Activated B cell treated with CpG ODN at 0.5 μM for 24 hours (primary cell): ENCODE measurements around the gene MUC4. TPM values are rescaled to one million over a fixed set of nuclear protein-coding genes. Genes with fewer than 3 reads are reported as not detected.
A peak's percentile ranks its signal among the peaks of the same experiment; 100 is the strongest.
"Not testable (repeated sequence)": the region's sequence is repeated elsewhere in the genome, so short reads cannot be mapped to it uniquely, and the experiment has no call there.

Experiments
- ATAC-seq: fragments of 200-7000 bp; cut with Tn5 transposase; one replicate; pipeline ENCODE4 v1.10.0; 2021; ENCODE audit warnings: low read depth, mild to moderate bottlenecking, moderate library complexity
- CTCF ChIA-PET: fragments of 350-600 bp; sonication (Branson Sonifier 250); formaldehyde crosslinking; loops from one replicate; lab custom pipeline; 2021; ENCODE audit warnings: antibody characterized with exemption; lab: Charles Lee
- POLR2A ChIA-PET: fragments of 350-600 bp; sonication (Branson Sonifier 250); formaldehyde crosslinking; loops from one replicate; lab custom pipeline; 2021; ENCODE audit warnings: antibody characterized with exemption; lab: Charles Lee
- DNase-seq: peaks from one replicate; pipeline ENCODE4 v3.0.0; 2022
- H3K27ac Mint-ChIP-seq: one replicate; pipeline ENCODE4 v1.8.0; 2020; ENCODE audit warnings: mixed read lengths
- H3K27me3 Mint-ChIP-seq: one replicate; pipeline ENCODE4 v1.8.0; 2021; ENCODE audit warnings: mixed read lengths
- H3K36me3 Mint-ChIP-seq: one replicate; pipeline ENCODE4 v1.8.0; 2021; ENCODE audit warnings: low read depth, mixed read lengths
- H3K4me1 Mint-ChIP-seq: one replicate; pipeline ENCODE4 v1.8.0; 2021; ENCODE audit warnings: mixed read lengths
- H3K4me3 Mint-ChIP-seq: one replicate; pipeline ENCODE4 v1.8.0; 2020; ENCODE audit warnings: mild to moderate bottlenecking, mixed read lengths
- H3K9me3 Mint-ChIP-seq: one replicate; pipeline ENCODE4 v1.8.0; 2020; ENCODE audit warnings: mixed read lengths
- CTCF ChIP-seq: fragments of 200-600 bp; IDR thresholded peaks from one replicate; pipeline ENCODE4 v1.8.0; 2022; ENCODE audit warnings: antibody characterized with exemption, mild to moderate bottlenecking
- intact Hi-C: fragments of 100-400 bp; cut with micrococcal nuclease; formaldehyde crosslinking; loops from one replicate; pipeline ENCODE4 v1.15.1; 2024
- total RNA-seq: library from RNA; stranded (reverse); gene quantifications from 2 replicates; pipeline ENCODE4 v1.2.3, GENCODE V29; 2022

Gene MUC4
- total RNA-seq, 1 donor from 2014 or later = 0.09 TPM

- no peak for TF ChIP-seq CTCF
- peaks cover 30% of the 10 kb centered on the region for H3K4me1 Mint-ChIP-seq
These were observed 22.8 kb downstream of the MUC4 start for GRCh38 chr3:195788711-195789581.

GRCh38 chr3:195785781-195786405, 25.8 kb downstream of the MUC4 start:
- POLR2A ChIA-PET, H3K27me3 Mint-ChIP-seq, intact Hi-C loops, DNase-seq, H3K9me3 Mint-ChIP-seq, H3K4me3 Mint-ChIP-seq, H3K36me3 Mint-ChIP-seq, H3K27ac Mint-ChIP-seq, ATAC-seq, CTCF ChIA-PET: not testable (repeated sequence)
- peaks cover 32% of the 10 kb centered on the region for H3K4me1 Mint-ChIP-seq

More at GRCh38 chr3:195788711-195789581, 22.8 kb downstream of the MUC4 start:
- Mint-ChIP-seq H3K9me3 (no peaks in the 10 kb centered on the region), H3K27me3 (peaks cover 22% of the 10 kb centered on the region), H3K4me3 (no peak overlapping the region), H3K36me3 (no peaks in the 10 kb centered on the region), H3K27ac (peak overlapping the region; percentile 7)
- POLR2A ChIA-PET = no interaction called here
- ATAC-seq = no peak
- no peak for DNase-seq
- CTCF ChIA-PET = no interaction called here
- intact Hi-C loops = no loop called here

GRCh38 chr3:195784031-195784430, 27.7 kb downstream of the MUC4 start:
- ATAC-seq = not testable (repeated sequence)

GRCh38 chr3:195781236-195781635, 30.5 kb downstream of the MUC4 start:
- H3K27ac Mint-ChIP-seq, ATAC-seq, intact Hi-C loops, H3K27me3 Mint-ChIP-seq, DNase-seq, H3K9me3 Mint-ChIP-seq, H3K36me3 Mint-ChIP-seq, POLR2A ChIA-PET, CTCF ChIA-PET, H3K4me3 Mint-ChIP-seq: not testable (repeated sequence)
- H3K4me1 Mint-ChIP-seq = peaks cover 17% of the 10 kb centered on the region

More at GRCh38 chr3:195784031-195784430, 27.7 kb downstream of the MUC4 start:
- intact Hi-C loops, H3K27ac Mint-ChIP-seq, CTCF ChIA-PET, H3K9me3 Mint-ChIP-seq, DNase-seq, H3K27me3 Mint-ChIP-seq, H3K4me3 Mint-ChIP-seq, POLR2A ChIA-PET, H3K36me3 Mint-ChIP-seq: not testable (repeated sequence)
- peaks cover 25% of the 10 kb centered on the region for H3K4me1 Mint-ChIP-seq

GRCh38 chr3:195777975-195778374, 33.8 kb downstream of the MUC4 start:
- ATAC-seq (no peak), DNase-seq (no peak)
- H3K27me3 Mint-ChIP-seq = no peaks in the 10 kb centered on the region
- H3K27ac Mint-ChIP-seq = no peak overlapping the region
- peaks cover 4% of the 10 kb centered on the region for H3K9me3 Mint-ChIP-seq
- peaks cover 10% of the 10 kb centered on the region for H3K4me1 Mint-ChIP-seq
- H3K4me3 Mint-ChIP-seq = no peak overlapping the region
- no peak for TF ChIP-seq CTCF
- H3K36me3 Mint-ChIP-seq = no peaks in the 10 kb centered on the region
- intact Hi-C loops = no loop called here
- CTCF ChIA-PET = no interaction called here
- POLR2A ChIA-PET = no interaction called here

- CTCF ChIA-PET = no interaction called here
- DNase-seq (no peak), ATAC-seq (no peak)
- Mint-ChIP-seq H3K4me1 (no peaks in the 10 kb centered on the region), H3K27ac (no peak overlapping the region), H3K4me3 (no peak overlapping the region), H3K27me3 (no peaks in the 10 kb centered on the region), H3K9me3 (no peaks in the 10 kb centered on the region), H3K36me3 (no peaks in the 10 kb centered on the region)
- POLR2A ChIA-PET = no interaction called here
- intact Hi-C loops = no loop called here
- no peak for TF ChIP-seq CTCF
These were observed 36.8 kb downstream of the MUC4 start for GRCh38 chr3:195774917-195775316.
